Measurements from ENCODE around the gene PARP3.

Gene PARP3

GRCh38 chr3:51968170-51968775 lies 26.1 kb downstream of the PARP3 start:
- no peak for DNase-seq

- DNase-seq, result no peak
Observed at GRCh38 chr3:51968883-51969678, 26.9 kb downstream of the PARP3 start.

GRCh38 chr3:51969841-51970240 lies 27.7 kb downstream of the PARP3 start:
- DNase-seq, result no peak

- no peak for DNase-seq
Observed at GRCh38 chr3:51970606-51971300, 28.6 kb downstream of the PARP3 start.

GRCh38 chr3:51971350-51971749 lies 29.2 kb downstream of the PARP3 start:
- no peak for DNase-seq

GRCh38 chr3:51974277-51974962 lies 32.3 kb downstream of the PARP3 start:
- DNase-seq, result no peak

- peak; percentile 38 to 63 for DNase-seq
Observed at GRCh38 chr3:51974963-51975851, 33.0 kb downstream of the PARP3 start, which contains the start of gene ABHD14A. Gene ABHD14A, plus strand, starts transcription at chr3:51975064. Its CDS starts 72 bp downstream, at chr3:51975136.

- DNase-seq, result peak; percentile 14 to 44
Observed at GRCh38 chr3:51975852-51976549, 33.8 kb downstream of the PARP3 start.

GRCh38 chr3:51977446-51978142 lies 35.4 kb downstream of the PARP3 start:
- DNase-seq, result no peak

- no peak for DNase-seq
Observed at GRCh38 chr3:51978143-51978502, 36.0 kb downstream of the PARP3 start.

GRCh38 chr3:51980253-51980652 lies 38.1 kb downstream of the PARP3 start:
- DNase-seq, result no peak

GRCh38 chr3:51982352-51982837 lies 40.2 kb downstream of the PARP3 start:
- peak; percentile 11 to 20 for DNase-seq

GRCh38 chr3:51982838-51983577 lies 40.8 kb downstream of the PARP3 start, which contains the start of gene ACY1:
Gene ACY1, plus strand, starts transcription at chr3:51983535. Its CDS starts 530 bp downstream, at chr3:51984065.
- DNase-seq, result peak; percentile 17 to 38

- DNase-seq, result no peak
Observed at GRCh38 chr3:51983578-51984268, 41.6 kb downstream of the PARP3 start.

- DNase-seq, result no peak
Observed at GRCh38 chr3:51984269-51984647, 42.1 kb downstream of the PARP3 start.

GRCh38 chr3:51985063-51985462 lies 42.9 kb downstream of the PARP3 start:
- no peak for DNase-seq

GRCh38 chr3:51986010-51986947 lies 44.1 kb downstream of the PARP3 start:
- no peak for DNase-seq

- no peak for DNase-seq
Observed at GRCh38 chr3:51987568-51987967, 45.4 kb downstream of the PARP3 start.

Data from NCI-H1930 (cell line).